HL-60 (cell line): ENCODE measurements around the gene MTCL1.

ENCODE experiments used
- CTCF ChIP-seq: IDR thresholded peaks from one replicate; pipeline ENCODE4 v1.5.1; 2011; ENCODE audit warnings: low read length, control low read depth, inconsistent platforms; ENCODE audit not compliant: insufficient read depth
- POLR2AphosphoS5 ChIP-seq: IDR thresholded peaks from 2 replicates; pipeline ENCODE4 v1.6.1; 2012; ENCODE audit warnings: low read depth
- REST ChIP-seq: IDR thresholded peaks from 2 replicates; pipeline ENCODE4 v1.6.1; 2012; ENCODE audit warnings: low read depth; ENCODE audit not compliant: insufficient replicate concordance

GRCh38 chr18:8803957-8804356, 98.6 kb downstream of the MTCL1 start:
- TF ChIP-seq CTCF = no peak
- no peak for TF ChIP-seq POLR2AphosphoS5
- TF ChIP-seq REST = no peak
